D721Med (cell line): ENCODE measurements around the gene APOBR.

ENCODE experiments used
- DNase-seq: peaks from one replicate; pipeline ENCODE4 v3.0.0; 2011; ENCODE audit warnings: low spot score; ENCODE audit not compliant: insufficient read length
- FAIRE-seq: peaks from 2 replicates; lab custom pipeline; 2011; peaks lifted over from hg19 to GRCh38; lab: Jason Lieb, UNC
- TF ChIP-seq, protein P1 (sequence below): IDR thresholded peaks from 2 replicates; pipeline ENCODE4 v1.5.1; 2012; ENCODE audit warnings: mild to moderate bottlenecking, control low read depth; ENCODE audit not compliant: insufficient read depth; ENCODE audit errors: missing control alignments

The APOBR gene

DNA sequence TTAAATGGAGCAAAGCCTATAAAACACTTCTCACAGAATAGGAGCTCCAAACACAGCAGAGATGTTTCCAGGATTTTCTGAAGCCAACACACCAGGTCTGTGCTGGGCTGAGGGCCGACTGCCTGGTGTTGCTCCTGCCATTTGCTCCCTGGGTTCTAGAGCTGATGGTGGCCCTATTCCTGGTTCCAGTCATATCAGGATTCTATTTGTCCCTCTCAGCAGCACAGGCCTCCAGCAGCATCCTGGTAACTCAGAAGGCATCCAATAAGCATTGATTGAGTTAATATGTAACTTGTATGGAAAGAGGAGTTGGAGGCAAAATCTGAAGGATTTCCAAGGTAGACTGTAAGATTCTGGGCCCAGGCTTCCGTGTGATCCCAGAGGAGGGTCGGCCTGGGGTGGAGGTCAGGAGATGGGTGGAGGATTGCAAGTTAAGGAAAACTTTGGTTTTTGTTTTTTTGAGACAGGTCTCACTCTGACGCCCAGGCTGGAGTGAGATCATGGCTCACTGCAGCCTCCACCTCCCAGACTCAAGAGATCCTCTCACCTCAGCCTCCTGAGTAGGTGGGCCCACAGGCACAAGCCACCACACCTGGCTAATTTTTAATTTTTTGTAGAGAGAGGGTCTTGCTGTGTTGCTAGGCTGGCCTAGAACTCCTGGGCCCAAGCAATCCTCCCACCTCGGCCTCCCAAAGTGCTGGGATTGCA is 38.7 kb downstream of the APOBR start:
- FAIRE-seq (no peak), DNase-seq (no peak)
- TF ChIP-seq, protein P1, sequence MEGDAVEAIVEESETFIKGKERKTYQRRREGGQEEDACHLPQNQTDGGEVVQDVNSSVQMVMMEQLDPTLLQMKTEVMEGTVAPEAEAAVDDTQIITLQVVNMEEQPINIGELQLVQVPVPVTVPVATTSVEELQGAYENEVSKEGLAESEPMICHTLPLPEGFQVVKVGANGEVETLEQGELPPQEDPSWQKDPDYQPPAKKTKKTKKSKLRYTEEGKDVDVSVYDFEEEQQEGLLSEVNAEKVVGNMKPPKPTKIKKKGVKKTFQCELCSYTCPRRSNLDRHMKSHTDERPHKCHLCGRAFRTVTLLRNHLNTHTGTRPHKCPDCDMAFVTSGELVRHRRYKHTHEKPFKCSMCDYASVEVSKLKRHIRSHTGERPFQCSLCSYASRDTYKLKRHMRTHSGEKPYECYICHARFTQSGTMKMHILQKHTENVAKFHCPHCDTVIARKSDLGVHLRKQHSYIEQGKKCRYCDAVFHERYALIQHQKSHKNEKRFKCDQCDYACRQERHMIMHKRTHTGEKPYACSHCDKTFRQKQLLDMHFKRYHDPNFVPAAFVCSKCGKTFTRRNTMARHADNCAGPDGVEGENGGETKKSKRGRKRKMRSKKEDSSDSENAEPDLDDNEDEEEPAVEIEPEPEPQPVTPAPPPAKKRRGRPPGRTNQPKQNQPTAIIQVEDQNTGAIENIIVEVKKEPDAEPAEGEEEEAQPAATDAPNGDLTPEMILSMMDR, result no peak

DNA sequence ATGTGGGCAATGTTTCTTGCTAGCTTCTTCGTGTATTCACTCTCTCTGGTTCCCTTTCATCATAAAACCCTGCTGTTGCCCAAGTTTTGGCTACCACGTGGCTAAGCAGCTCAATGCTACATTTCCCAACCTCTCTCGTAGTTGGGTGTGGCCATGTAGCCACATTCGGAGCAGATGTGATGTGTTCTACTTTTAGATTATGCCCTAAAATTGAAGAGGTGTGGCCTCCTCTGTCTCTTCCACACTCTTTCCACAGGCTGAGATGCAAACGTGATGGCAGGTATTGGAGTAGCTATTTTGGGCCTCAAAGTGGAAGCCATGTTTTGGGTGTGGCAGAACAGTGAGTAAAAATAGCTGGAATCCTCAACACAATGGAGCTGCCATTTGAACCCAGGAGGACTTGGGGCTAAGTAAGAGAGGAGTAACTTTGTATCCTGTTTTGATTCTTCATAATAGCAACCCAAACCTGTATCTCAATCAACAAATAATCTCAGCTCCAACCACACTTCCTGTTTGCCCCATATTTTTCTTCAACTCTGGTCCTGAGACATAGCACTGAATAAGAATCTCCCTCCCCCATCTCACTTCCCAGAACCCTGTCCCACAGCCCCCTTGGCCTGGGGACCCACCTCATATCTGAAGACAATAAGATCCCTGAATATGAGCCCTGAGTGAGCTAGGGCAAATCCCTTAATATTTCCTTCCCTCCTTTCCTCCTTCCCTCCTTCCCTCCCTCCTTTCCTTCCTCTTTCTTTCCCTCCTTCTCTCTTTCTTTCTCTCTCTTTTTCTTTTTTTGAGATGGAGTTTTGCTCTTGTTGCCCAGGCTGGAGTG is 40.3 kb downstream of the APOBR start:
- FAIRE-seq, result no peak
- TF ChIP-seq, protein P1, result no peak
- DNase-seq, result no peak

DNA sequence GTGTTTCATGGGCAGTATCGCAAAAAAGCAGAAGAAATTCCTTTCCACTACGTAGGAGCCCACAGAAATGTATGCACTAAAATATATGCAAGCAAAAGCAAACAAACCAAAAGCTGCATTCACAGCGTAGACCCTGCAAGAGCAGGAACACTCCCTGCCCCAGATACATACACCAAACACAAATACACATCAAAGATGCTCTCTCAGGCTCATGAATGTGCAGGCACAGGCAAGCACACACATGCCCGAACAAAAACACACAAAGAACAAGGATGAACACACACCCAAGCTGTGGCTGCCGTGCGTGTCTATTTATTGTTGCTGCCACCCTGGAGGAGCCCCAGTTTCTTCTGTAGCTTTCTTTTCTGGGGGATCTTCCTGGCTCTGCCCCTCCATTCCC is 42.6 kb downstream of the APOBR start:
- DNase-seq, result no peak
- TF ChIP-seq, protein P1, result no peak
- no peak for FAIRE-seq

- no peak for FAIRE-seq
- TF ChIP-seq, protein P1, result no peak
- no peak for DNase-seq
Measured at GRCh38 chr16:28537964-28538732, 43.7 kb downstream of the APOBR start.

- TF ChIP-seq, protein P1, result no peak
- FAIRE-seq, result no peak
- DNase-seq, result no peak
Measured at GRCh38 chr16:28538733-28539596, 44.5 kb downstream of the APOBR start, which contains the start of gene NUPR1. TSS of gene NUPR1 (minus strand) at chr16:28538974. CDS start at chr16:28538907, 67 bp downstream.

DNA sequence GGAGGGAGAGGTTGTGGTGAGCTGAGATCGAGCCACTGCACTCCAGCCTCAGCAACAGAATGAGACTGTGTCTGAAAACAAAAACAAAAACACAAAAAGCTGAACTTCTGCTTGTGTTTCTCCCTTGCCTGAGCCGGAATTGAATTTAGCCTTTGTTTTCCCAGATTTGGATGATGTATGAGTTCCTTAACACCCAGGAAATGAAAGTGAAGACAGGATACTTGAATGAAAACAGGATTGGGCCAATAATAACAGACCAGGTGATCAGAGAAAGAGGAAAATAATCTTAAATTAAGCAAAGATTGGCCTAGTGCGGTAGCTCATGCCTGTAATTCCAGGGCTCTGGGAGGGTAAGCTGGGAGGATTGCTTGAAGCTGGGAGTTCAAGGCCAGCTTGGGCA is 45.9 kb downstream of the APOBR start:
- FAIRE-seq (no peak), DNase-seq (no peak)
- TF ChIP-seq, protein P1, result no peak
